Measurements from ENCODE around the gene ST7L.

Gene ST7L

GRCh38 chr1:112637254-112638109 is 18.5 kb upstream of the ST7L start:
- H4K20me1 ChIP-seq: peaks cover 80 to 98% (median 90%) of the 10 kb centered on the region in 11 experiments

GRCh38 chr1:112636597-112637253 is 17.8 kb upstream of the ST7L start:
- H3K4me2 ChIP-seq: peak overlapping the region in 7 of 11 experiments; percentile 28 to 70 (median 37); a peak in 11 of 22 replicates
- no peaks in the 10 kb centered on the region for H3K27me3 ChIP-seq
- no peak for TF ChIP-seq Cebpa-rat (IDR thresholded peaks at IDR 0.05)
- peaks cover 0 to 35% (median 14%) of the 10 kb centered on the region in 11 experiments; a peak in 14 of 22 replicates for H3K9me3 ChIP-seq (replicated peaks in 1 of 11)
- peak overlapping the region in 2 of 11 experiments; percentile 24 to 27; a peak in 4 of 22 replicates for H3K9ac ChIP-seq
- H3K4me3 ChIP-seq: no peak overlapping the region
- peaks cover 18 to 67% (median 49%) of the 10 kb centered on the region in 11 experiments; a peak in 20 of 22 replicates for H3K36me3 ChIP-seq
- peaks cover 0 to 53% (median 17%) of the 10 kb centered on the region in 10 experiments; a peak in 14 of 20 replicates for H3K4me1 ChIP-seq
- H4K20me1 ChIP-seq: peaks cover 80 to 98% (median 90%) of the 10 kb centered on the region in 11 experiments
- peak overlapping the region in 8 of 11 experiments; percentile 1 to 61 (median 35); a peak in 8 of 22 replicates for H3K27ac ChIP-seq

More at GRCh38 chr1:112637254-112638109, 18.5 kb upstream of the ST7L start:
- Histone ChIP-seq H3K9ac (no peak overlapping the region), H3K4me2 (peak overlapping the region in 3 of 11 experiments; percentile 28 to 70 (median 45); a peak in 1 of 22 replicates), H3K36me3 (peaks cover 16 to 67% (median 49%) of the 10 kb centered on the region in 11 experiments; a peak in 20 of 22 replicates), H3K27ac (peak overlapping the region in 3 of 11 experiments; percentile 20 to 41 (median 29); a peak in 2 of 22 replicates), H3K9me3 (replicated peaks in 1 of 11) (peaks cover 0 to 34% (median 14%) of the 10 kb centered on the region in 11 experiments; a peak in 14 of 22 replicates), H3K27me3 (no peaks in the 10 kb centered on the region), H3K4me1 (peaks cover 0 to 49% (median 17%) of the 10 kb centered on the region in 10 experiments; a peak in 14 of 20 replicates), H3K4me3 (no peak overlapping the region)
- TF ChIP-seq Cebpa-rat (IDR thresholded peaks at IDR 0.05): no peak

- H3K9ac ChIP-seq: no peak overlapping the region
- no peak overlapping the region for H3K4me3 ChIP-seq
- H3K36me3 ChIP-seq: peaks cover 25 to 69% (median 51%) of the 10 kb centered on the region in 11 experiments; a peak in 21 of 22 replicates
- H3K27me3 ChIP-seq: no peaks in the 10 kb centered on the region
- peak overlapping the region in 1 of 11 experiments; percentile 61; a peak in 2 of 22 replicates for H3K27ac ChIP-seq
- peaks cover 0 to 41% (median 16%) of the 10 kb centered on the region in 11 experiments; a peak in 14 of 22 replicates for H3K9me3 ChIP-seq (replicated peaks in 1 of 11)
- H3K4me2 ChIP-seq: peak overlapping the region in 6 of 11 experiments; percentile 17 to 70 (median 46); a peak in 10 of 22 replicates
- H4K20me1 ChIP-seq: peaks cover 80 to 98% (median 90%) of the 10 kb centered on the region in 11 experiments
- peaks cover 0 to 59% (median 17%) of the 10 kb centered on the region in 10 experiments; a peak in 14 of 20 replicates for H3K4me1 ChIP-seq
- TF ChIP-seq Cebpa-rat (IDR thresholded peaks at IDR 0.05): no peak
Observed at GRCh38 chr1:112636056-112636455, 17.1 kb upstream of the ST7L start.

GRCh38 chr1:112634367-112634766 is 15.4 kb upstream of the ST7L start:
- H3K27ac ChIP-seq: no peak overlapping the region
- no peak for TF ChIP-seq Cebpa-rat (IDR thresholded peaks at IDR 0.05)
- H3K4me3 ChIP-seq: no peak overlapping the region
- H3K4me1 ChIP-seq: peaks cover 0 to 74% (median 17%) of the 10 kb centered on the region in 10 experiments; a peak in 14 of 20 replicates
- H3K36me3 ChIP-seq: peaks cover 38 to 84% (median 65%) of the 10 kb centered on the region in 11 experiments
- H3K9ac ChIP-seq: no peak overlapping the region
- H3K27me3 ChIP-seq: no peaks in the 10 kb centered on the region
- H3K4me2 ChIP-seq: peak overlapping the region in 3 of 11 experiments; percentile 46 to 70 (median 67); a peak in 4 of 22 replicates
- peaks cover 0 to 49% (median 14%) of the 10 kb centered on the region in 11 experiments; a peak in 14 of 22 replicates for H3K9me3 ChIP-seq (replicated peaks in 1 of 11)
- H4K20me1 ChIP-seq: peaks cover 91 to 100% (median 100%) of the 10 kb centered on the region in 11 experiments

- Histone ChIP-seq H3K4me3 (no peak overlapping the region), H3K27ac (no peak overlapping the region), H4K20me1 (peaks cover 97 to 100% (median 100%) of the 10 kb centered on the region in 11 experiments), H3K4me2 (peak overlapping the region in 2 of 11 experiments; percentile 2 to 18; a peak in 1 of 22 replicates), H3K9ac (no peak overlapping the region), H3K27me3 (no peaks in the 10 kb centered on the region), H3K4me1 (peaks cover 0 to 82% (median 17%) of the 10 kb centered on the region in 10 experiments; a peak in 14 of 20 replicates), H3K9me3 (replicated peaks in 1 of 11) (peaks cover 0 to 43% (median 11%) of the 10 kb centered on the region in 11 experiments; a peak in 14 of 22 replicates), H3K36me3 (peaks cover 38 to 86% (median 70%) of the 10 kb centered on the region in 11 experiments)
- no peak for TF ChIP-seq Cebpa-rat (IDR thresholded peaks at IDR 0.05)
Observed at GRCh38 chr1:112633628-112634027, 14.7 kb upstream of the ST7L start.

- TF ChIP-seq Cebpa-rat (IDR thresholded peaks at IDR 0.05): no peak
- H3K4me2 ChIP-seq: peak overlapping the region in 2 of 11 experiments; percentile 36; a peak in 4 of 22 replicates
- peaks cover 97 to 100% (median 100%) of the 10 kb centered on the region in 11 experiments for H4K20me1 ChIP-seq
Observed at GRCh38 chr1:112629256-112629655, 10.3 kb upstream of the ST7L start.

GRCh38 chr1:112628516-112628915 is 9.6 kb upstream of the ST7L start:
- H3K9me3 ChIP-seq (replicated peaks in 1 of 11): peaks cover 0 to 28% (median 4%) of the 10 kb centered on the region in 11 experiments; a peak in 10 of 22 replicates
- H3K27me3 ChIP-seq: no peaks in the 10 kb centered on the region
- no peak for TF ChIP-seq Cebpa-rat (IDR thresholded peaks at IDR 0.05)
- peaks cover 0 to 93% (median 10%) of the 10 kb centered on the region in 10 experiments; a peak in 13 of 20 replicates for H3K4me1 ChIP-seq
- no peak overlapping the region for H3K9ac ChIP-seq
- no peak overlapping the region for H3K4me3 ChIP-seq
- H3K4me2 ChIP-seq: peak overlapping the region in 1 of 11 experiments; percentile 36; a peak in 2 of 22 replicates
- H4K20me1 ChIP-seq: peaks cover 98 to 100% (median 100%) of the 10 kb centered on the region in 11 experiments
- H3K27ac ChIP-seq: no peak overlapping the region
- peaks cover 62 to 100% (median 93%) of the 10 kb centered on the region in 11 experiments for H3K36me3 ChIP-seq

More at GRCh38 chr1:112629256-112629655, 10.3 kb upstream of the ST7L start:
- H3K27me3 ChIP-seq: no peaks in the 10 kb centered on the region
- no peak overlapping the region for H3K9ac ChIP-seq
- peaks cover 0 to 28% (median 4%) of the 10 kb centered on the region in 11 experiments; a peak in 10 of 22 replicates for H3K9me3 ChIP-seq (replicated peaks in 1 of 11)
- H3K27ac ChIP-seq: no peak overlapping the region
- H3K4me1 ChIP-seq: peaks cover 0 to 93% (median 10%) of the 10 kb centered on the region in 10 experiments; a peak in 13 of 20 replicates
- H3K4me3 ChIP-seq: no peak overlapping the region
- peaks cover 58 to 100% (median 93%) of the 10 kb centered on the region in 11 experiments for H3K36me3 ChIP-seq

- Histone ChIP-seq H3K27me3 (no peaks in the 10 kb centered on the region), H3K4me2 (peak overlapping the region in 8 of 11 experiments; percentile 1 to 46 (median 14); a peak in 7 of 22 replicates), H3K4me3 (no peak overlapping the region), H3K9ac (no peak overlapping the region; a peak in 1 of 22 replicates), H3K4me1 (peaks cover 6 to 98% (median 23%) of the 10 kb centered on the region in 10 experiments), H4K20me1 (peaks cover 98 to 100% (median 100%) of the 10 kb centered on the region in 11 experiments), H3K27ac (no peak overlapping the region), H3K9me3 (replicated peaks in 1 of 11) (peaks cover 0 to 19% (median 0%) of the 10 kb centered on the region in 11 experiments; a peak in 8 of 22 replicates), H3K36me3 (peaks cover 63 to 95% (median 86%) of the 10 kb centered on the region in 11 experiments)
- TF ChIP-seq Cebpa-rat (IDR thresholded peaks at IDR 0.05): no peak
Observed at GRCh38 chr1:112626887-112627286, 7.9 kb upstream of the ST7L start.
